HEK293 (cell line): ENCODE results near the gene CIZ1.

ENCODE experiments used
- BCL11B ChIP-seq: fragments of 450-650 bp; formaldehyde crosslinking; IDR thresholded peaks from 2 replicates; pipeline ENCODE4 v1.5.1; 2016; ENCODE audit warnings: low read depth, missing biosample characterization, missing genetic modification characterization
- HOXD13 ChIP-seq: sonication (generic); formaldehyde crosslinking; IDR thresholded peaks from 2 replicates; pipeline ENCODE4 v1.8.0; 2022; ENCODE audit warnings: missing genetic modification reagents, borderline replicate concordance
- MEIS1 ChIP-seq: sonication (generic); formaldehyde crosslinking; IDR thresholded peaks from 2 replicates; pipeline ENCODE4 v1.8.1; 2022; ENCODE audit warnings: missing genetic modification reagents, mild to moderate bottlenecking, borderline replicate concordance
- MZF1 ChIP-seq: fragments of 450-650 bp; formaldehyde crosslinking; IDR thresholded peaks from 2 replicates; pipeline ENCODE4 v1.5.1; 2017; ENCODE audit warnings: missing biosample characterization, missing genetic modification characterization, borderline replicate concordance
- PRDM10 ChIP-seq: fragments of 450-650 bp; formaldehyde crosslinking; IDR thresholded peaks from 2 replicates; pipeline ENCODE4 v1.5.1; 2016; ENCODE audit warnings: missing biosample characterization, missing genetic modification characterization
- TCF7L2 ChIP-seq: IDR thresholded peaks from 2 replicates; pipeline ENCODE4 v1.6.1; 2011; ENCODE audit warnings: low read depth, mild to moderate bottlenecking, inconsistent platforms, low read length, moderate library complexity, borderline replicate concordance
- ZNF184 ChIP-seq: fragments of 450-650 bp; IDR thresholded peaks from 2 replicates; pipeline ENCODE4 v1.5.1; 2018; ENCODE audit warnings: missing biosample characterization, mild to moderate bottlenecking, missing genetic modification characterization
- ZNF23 ChIP-seq: fragments of 450-650 bp; formaldehyde crosslinking; IDR thresholded peaks from 2 replicates; pipeline ENCODE4 v1.5.1; 2016; ENCODE audit warnings: missing biosample characterization, missing genetic modification characterization, borderline replicate concordance
- ZNF394 ChIP-seq: fragments of 450-650 bp; formaldehyde crosslinking; IDR thresholded peaks from 2 replicates; pipeline ENCODE4 v1.5.1; 2016; ENCODE audit warnings: missing biosample characterization, missing genetic modification characterization, mild to moderate bottlenecking, moderate library complexity, borderline replicate concordance
- ZNF514 ChIP-seq: fragments of 450-650 bp; formaldehyde crosslinking; IDR thresholded peaks from 2 replicates; pipeline ENCODE4 v1.5.1; 2016; ENCODE audit warnings: missing biosample characterization, missing genetic modification characterization
- ZNF600 ChIP-seq: fragments of 450-650 bp; formaldehyde crosslinking; IDR thresholded peaks from 2 replicates; pipeline ENCODE4 v1.5.1; 2016; ENCODE audit warnings: missing biosample characterization, missing genetic modification characterization
- TF ChIP-seq, protein P1 (sequence below): fragments of 450-650 bp; formaldehyde crosslinking; IDR thresholded peaks from 2 replicates; pipeline ENCODE4 v1.5.1; 2016; ENCODE audit warnings: missing biosample characterization, missing genetic modification characterization
- TF ChIP-seq, protein P2 (sequence below): fragments of 450-650 bp; formaldehyde crosslinking; IDR thresholded peaks from 2 replicates; pipeline ENCODE4 v1.5.1; 2016; ENCODE audit warnings: missing biosample characterization, missing genetic modification characterization

DNA sequence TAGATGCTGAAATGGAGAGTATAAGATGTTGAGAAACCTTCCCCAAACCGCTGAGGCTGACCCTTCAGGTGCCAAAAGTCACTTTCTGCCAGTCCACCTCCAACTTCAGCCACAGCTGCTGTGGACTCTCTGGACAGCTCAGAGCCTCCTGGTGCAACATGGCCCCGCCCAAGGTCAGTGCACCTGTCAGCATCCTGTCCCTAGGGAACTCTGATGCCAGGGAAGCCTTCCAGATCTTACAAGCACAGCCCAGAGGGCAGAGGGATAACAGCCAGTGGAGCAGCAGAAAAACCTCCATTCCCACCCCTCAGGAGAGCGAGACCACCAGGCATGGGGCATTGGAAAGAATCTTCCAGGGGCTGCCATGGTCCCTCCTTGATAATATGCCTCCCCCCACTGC, 53.4 kb downstream of the CIZ1 start:
- TF ChIP-seq, protein P1, sequence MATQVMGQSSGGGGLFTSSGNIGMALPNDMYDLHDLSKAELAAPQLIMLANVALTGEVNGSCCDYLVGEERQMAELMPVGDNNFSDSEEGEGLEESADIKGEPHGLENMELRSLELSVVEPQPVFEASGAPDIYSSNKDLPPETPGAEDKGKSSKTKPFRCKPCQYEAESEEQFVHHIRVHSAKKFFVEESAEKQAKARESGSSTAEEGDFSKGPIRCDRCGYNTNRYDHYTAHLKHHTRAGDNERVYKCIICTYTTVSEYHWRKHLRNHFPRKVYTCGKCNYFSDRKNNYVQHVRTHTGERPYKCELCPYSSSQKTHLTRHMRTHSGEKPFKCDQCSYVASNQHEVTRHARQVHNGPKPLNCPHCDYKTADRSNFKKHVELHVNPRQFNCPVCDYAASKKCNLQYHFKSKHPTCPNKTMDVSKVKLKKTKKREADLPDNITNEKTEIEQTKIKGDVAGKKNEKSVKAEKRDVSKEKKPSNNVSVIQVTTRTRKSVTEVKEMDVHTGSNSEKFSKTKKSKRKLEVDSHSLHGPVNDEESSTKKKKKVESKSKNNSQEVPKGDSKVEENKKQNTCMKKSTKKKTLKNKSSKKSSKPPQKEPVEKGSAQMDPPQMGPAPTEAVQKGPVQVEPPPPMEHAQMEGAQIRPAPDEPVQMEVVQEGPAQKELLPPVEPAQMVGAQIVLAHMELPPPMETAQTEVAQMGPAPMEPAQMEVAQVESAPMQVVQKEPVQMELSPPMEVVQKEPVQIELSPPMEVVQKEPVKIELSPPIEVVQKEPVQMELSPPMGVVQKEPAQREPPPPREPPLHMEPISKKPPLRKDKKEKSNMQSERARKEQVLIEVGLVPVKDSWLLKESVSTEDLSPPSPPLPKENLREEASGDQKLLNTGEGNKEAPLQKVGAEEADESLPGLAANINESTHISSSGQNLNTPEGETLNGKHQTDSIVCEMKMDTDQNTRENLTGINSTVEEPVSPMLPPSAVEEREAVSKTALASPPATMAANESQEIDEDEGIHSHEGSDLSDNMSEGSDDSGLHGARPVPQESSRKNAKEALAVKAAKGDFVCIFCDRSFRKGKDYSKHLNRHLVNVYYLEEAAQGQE (tag by site-specific recombination): no peak
- TF ChIP-seq, protein P2, sequence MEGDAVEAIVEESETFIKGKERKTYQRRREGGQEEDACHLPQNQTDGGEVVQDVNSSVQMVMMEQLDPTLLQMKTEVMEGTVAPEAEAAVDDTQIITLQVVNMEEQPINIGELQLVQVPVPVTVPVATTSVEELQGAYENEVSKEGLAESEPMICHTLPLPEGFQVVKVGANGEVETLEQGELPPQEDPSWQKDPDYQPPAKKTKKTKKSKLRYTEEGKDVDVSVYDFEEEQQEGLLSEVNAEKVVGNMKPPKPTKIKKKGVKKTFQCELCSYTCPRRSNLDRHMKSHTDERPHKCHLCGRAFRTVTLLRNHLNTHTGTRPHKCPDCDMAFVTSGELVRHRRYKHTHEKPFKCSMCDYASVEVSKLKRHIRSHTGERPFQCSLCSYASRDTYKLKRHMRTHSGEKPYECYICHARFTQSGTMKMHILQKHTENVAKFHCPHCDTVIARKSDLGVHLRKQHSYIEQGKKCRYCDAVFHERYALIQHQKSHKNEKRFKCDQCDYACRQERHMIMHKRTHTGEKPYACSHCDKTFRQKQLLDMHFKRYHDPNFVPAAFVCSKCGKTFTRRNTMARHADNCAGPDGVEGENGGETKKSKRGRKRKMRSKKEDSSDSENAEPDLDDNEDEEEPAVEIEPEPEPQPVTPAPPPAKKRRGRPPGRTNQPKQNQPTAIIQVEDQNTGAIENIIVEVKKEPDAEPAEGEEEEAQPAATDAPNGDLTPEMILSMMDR: no peak
- TF ChIP-seq BCL11B (no peak), PRDM10 (tag by site-specific recombination) (no peak), ZNF23 (tag by site-specific recombination) (no peak), TCF7L2 (no peak), HOXD13 (no peak), MEIS1 (CRISPR knock-in tag) (no peak), MZF1 (no peak), ZNF600 (no peak), ZNF394 (tag by site-specific recombination) (no peak), ZNF184 (tag by site-specific recombination) (no peak), ZNF514 (tag by site-specific recombination) (no peak)
